ENCODE measurements around the gene NR2F6. TPM values are rescaled to one million over a fixed set of nuclear protein-coding genes. Genes with fewer than 3 reads are reported as not detected.

Gene NR2F6
- total and polyA plus RNA-seq, 2 experiments from 2014 or later, result 64.0 to 209 TPM

DNA sequence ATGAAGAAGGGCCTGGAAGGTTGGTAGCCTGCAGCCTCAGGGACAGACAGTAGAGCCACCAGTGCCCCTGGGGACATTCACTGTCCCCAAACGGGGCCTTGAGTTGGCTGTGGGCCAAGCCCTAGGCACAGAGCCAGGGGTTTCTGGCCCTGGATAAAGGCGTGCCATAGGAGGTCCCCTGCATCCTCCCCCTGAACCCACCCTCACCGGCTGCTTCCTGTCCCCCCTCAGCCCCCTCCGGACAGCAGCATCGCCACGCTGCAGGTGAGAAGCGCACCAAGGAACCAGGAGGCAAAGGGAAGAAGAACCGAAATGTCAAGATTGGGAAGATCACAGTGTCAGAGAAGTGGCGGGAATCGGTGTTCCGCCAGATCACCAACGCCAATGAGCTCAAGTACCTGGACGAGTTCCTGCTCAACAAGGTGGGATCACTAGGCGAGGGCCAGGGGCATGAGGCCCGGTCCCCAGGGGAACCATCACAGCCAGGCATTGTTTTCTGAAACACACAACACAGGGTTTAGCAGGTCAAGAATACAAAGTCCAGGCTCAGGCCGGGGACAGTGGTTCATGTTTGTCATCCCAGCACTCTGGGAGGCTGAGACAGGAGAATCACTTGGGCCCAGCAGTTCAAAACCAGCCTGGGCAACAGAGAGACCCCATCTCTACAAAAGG lies 45.2 kb downstream of the NR2F6 start:
- Histone ChIP-seq H3F3A (replicated peaks; ENCODE audit: low read depth) (no peaks in the 10 kb centered on the region), H3K4me2 (no peak overlapping the region), H3K9me2 (ENCODE audit: insufficient read depth) (no peaks in the 10 kb centered on the region), H3K79me2 (replicated peaks; ENCODE audit: insufficient read depth) (no peaks in the 10 kb centered on the region), H3K27ac (ENCODE audit: low read depth) (no peak overlapping the region), H4K20me1 (replicated peaks; ENCODE audit: insufficient read depth) (0 out of 2 replicates have a peak, but pooled peaks cover 3% of the 10 kb centered on the region), H3K27me3 (ENCODE audit: insufficient read depth) (no peaks in the 10 kb centered on the region), H3K4me3 (no peak overlapping the region), H3K36me3 (ENCODE audit: insufficient read depth) (0 out of 2 replicates have a peak, but pooled peaks cover 3% of the 10 kb centered on the region), H3K4me1 (ENCODE audit: insufficient read depth) (no peaks in the 10 kb centered on the region), H2AFZ (no peak overlapping the region)
- Mint-ChIP-seq H3K27me3 (ENCODE audit: insufficient read depth, low read depth, poor library complexity) (peaks cover 13% of the 10 kb centered on the region), H3K4me3 (no peak overlapping the region), H3K9me3 (no peaks in the 10 kb centered on the region; the same call in 2 of the 3 replicates), H3K36me3 (ENCODE audit: low read depth) (peaks cover 65% of the 10 kb centered on the region), H3K27ac (no peak overlapping the region), H3K4me1 (no peaks in the 10 kb centered on the region)
- no peak for DNase-seq (ENCODE audit: low spot score)
- TF ChIP-seq, protein P1, sequence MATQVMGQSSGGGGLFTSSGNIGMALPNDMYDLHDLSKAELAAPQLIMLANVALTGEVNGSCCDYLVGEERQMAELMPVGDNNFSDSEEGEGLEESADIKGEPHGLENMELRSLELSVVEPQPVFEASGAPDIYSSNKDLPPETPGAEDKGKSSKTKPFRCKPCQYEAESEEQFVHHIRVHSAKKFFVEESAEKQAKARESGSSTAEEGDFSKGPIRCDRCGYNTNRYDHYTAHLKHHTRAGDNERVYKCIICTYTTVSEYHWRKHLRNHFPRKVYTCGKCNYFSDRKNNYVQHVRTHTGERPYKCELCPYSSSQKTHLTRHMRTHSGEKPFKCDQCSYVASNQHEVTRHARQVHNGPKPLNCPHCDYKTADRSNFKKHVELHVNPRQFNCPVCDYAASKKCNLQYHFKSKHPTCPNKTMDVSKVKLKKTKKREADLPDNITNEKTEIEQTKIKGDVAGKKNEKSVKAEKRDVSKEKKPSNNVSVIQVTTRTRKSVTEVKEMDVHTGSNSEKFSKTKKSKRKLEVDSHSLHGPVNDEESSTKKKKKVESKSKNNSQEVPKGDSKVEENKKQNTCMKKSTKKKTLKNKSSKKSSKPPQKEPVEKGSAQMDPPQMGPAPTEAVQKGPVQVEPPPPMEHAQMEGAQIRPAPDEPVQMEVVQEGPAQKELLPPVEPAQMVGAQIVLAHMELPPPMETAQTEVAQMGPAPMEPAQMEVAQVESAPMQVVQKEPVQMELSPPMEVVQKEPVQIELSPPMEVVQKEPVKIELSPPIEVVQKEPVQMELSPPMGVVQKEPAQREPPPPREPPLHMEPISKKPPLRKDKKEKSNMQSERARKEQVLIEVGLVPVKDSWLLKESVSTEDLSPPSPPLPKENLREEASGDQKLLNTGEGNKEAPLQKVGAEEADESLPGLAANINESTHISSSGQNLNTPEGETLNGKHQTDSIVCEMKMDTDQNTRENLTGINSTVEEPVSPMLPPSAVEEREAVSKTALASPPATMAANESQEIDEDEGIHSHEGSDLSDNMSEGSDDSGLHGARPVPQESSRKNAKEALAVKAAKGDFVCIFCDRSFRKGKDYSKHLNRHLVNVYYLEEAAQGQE (IDR thresholded peaks at IDR 0.05; ENCODE audit: unreplicated experiment), result no peak
- TF ChIP-seq CREB1 (CRISPR knock-in tag; IDR thresholded peaks at IDR 0.05; ENCODE audit: low read depth), result no peak
- TF ChIP-seq, protein P2, sequence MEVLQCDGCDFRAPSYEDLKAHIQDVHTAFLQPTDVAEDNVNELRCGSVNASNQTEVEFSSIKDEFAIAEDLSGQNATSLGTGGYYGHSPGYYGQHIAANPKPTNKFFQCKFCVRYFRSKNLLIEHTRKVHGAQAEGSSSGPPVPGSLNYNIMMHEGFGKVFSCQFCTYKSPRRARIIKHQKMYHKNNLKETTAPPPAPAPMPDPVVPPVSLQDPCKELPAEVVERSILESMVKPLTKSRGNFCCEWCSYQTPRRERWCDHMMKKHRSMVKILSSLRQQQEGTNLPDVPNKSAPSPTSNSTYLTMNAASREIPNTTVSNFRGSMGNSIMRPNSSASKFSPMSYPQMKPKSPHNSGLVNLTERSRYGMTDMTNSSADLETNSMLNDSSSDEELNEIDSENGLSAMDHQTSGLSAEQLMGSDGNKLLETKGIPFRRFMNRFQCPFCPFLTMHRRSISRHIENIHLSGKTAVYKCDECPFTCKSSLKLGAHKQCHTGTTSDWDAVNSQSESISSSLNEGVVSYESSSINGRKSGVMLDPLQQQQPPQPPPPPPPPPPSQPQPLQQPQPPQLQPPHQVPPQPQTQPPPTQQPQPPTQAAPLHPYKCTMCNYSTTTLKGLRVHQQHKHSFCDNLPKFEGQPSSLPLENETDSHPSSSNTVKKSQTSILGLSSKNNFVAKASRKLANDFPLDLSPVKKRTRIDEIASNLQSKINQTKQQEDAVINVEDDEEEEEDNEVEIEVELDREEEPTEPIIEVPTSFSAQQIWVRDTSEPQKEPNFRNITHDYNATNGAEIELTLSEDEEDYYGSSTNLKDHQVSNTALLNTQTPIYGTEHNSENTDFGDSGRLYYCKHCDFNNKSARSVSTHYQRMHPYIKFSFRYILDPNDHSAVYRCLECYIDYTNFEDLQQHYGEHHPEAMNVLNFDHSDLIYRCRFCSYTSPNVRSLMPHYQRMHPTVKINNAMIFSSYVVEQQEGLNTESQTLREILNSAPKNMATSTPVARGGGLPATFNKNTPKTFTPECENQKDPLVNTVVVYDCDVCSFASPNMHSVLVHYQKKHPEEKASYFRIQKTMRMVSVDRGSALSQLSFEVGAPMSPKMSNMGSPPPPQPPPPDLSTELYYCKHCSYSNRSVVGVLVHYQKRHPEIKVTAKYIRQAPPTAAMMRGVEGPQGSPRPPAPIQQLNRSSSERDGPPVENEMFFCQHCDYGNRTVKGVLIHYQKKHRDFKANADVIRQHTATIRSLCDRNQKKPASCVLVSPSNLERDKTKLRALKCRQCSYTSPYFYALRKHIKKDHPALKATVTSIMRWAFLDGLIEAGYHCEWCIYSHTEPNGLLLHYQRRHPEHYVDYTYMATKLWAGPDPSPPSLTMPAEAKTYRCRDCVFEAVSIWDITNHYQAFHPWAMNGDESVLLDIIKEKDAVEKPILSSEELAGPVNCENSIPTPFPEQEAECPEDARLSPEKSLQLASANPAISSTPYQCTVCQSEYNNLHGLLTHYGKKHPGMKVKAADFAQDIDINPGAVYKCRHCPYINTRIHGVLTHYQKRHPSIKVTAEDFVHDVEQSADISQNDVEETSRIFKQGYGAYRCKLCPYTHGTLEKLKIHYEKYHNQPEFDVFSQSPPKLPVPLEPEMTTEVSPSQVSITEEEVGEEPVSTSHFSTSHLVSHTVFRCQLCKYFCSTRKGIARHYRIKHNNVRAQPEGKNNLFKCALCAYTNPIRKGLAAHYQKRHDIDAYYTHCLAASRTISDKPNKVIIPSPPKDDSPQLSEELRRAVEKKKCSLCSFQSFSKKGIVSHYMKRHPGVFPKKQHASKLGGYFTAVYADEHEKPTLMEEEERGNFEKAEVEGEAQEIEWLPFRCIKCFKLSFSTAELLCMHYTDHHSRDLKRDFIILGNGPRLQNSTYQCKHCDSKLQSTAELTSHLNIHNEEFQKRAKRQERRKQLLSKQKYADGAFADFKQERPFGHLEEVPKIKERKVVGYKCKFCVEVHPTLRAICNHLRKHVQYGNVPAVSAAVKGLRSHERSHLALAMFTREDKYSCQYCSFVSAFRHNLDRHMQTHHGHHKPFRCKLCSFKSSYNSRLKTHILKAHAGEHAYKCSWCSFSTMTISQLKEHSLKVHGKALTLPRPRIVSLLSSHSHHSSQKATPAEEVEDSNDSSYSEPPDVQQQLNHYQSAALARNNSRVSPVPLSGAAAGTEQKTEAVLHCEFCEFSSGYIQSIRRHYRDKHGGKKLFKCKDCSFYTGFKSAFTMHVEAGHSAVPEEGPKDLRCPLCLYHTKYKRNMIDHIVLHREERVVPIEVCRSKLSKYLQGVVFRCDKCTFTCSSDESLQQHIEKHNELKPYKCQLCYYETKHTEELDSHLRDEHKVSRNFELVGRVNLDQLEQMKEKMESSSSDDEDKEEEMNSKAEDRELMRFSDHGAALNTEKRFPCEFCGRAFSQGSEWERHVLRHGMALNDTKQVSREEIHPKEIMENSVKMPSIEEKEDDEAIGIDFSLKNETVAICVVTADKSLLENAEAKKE (CRISPR knock-in tag; IDR thresholded peaks at IDR 0.05), result no peak
- no peak for ATAC-seq

Measured in GM23338 (cell line).